SU-DHL-6 (cell line): Measurements from ENCODE around the gene ESR1.

Experiments
- H2AFZ ChIP-seq: fragments of 200-600 bp; sonication (generic); 2 replicates; pipeline ENCODE4 v1.6.1; 2014; ENCODE audit warnings: low read depth, mild to moderate bottlenecking, moderate library complexity, mixed read lengths, antibody characterized with exemption, low read length; ENCODE audit not compliant: severe bottlenecking
- H3F3A ChIP-seq: fragments of 200-600 bp; shearing (Covaris generic); 2 replicates; pipeline ENCODE4 v1.6.0; 2016; ENCODE audit warnings: antibody characterized with exemption, mild to moderate bottlenecking; ENCODE audit not compliant: insufficient read depth
- H3K27ac ChIP-seq: fragments of 200-600 bp; sonication (generic); 2 replicates; pipeline ENCODE4 v1.5.1; 2016; ENCODE audit warnings: low read depth, mild to moderate bottlenecking, low read length, moderate library complexity, mixed read lengths
- H3K27me3 ChIP-seq: fragments of 200-600 bp; sonication (generic), shearing (Covaris generic); 2 replicates; pipeline ENCODE4 v1.6.0; 2014; ENCODE audit warnings: mild to moderate bottlenecking, low read length
- H3K36me3 ChIP-seq: fragments of 200-600 bp; sonication (generic); 2 replicates; pipeline ENCODE4 v1.6.1; 2014; ENCODE audit warnings: mild to moderate bottlenecking, low read length, mixed read lengths
- H3K4me2 ChIP-seq: fragments of 300-600, 200-600 bp; shearing (Covaris generic), sonication (generic); 2 replicates; pipeline ENCODE4 v1.6.0; 2014; ENCODE audit warnings: low read length, low read depth, mild to moderate bottlenecking; ENCODE audit not compliant: poor library complexity, severe bottlenecking
- H3K4me3 ChIP-seq: fragments of 200-600 bp; sonication (generic); 2 replicates; pipeline ENCODE4 v1.5.1; 2014; ENCODE audit warnings: antibody characterized with exemption, low read length, mild to moderate bottlenecking, mixed read lengths; ENCODE audit not compliant: insufficient read depth, poor library complexity, severe bottlenecking
- H3K79me2 ChIP-seq: fragments of 200-600 bp; sonication (generic); 2 replicates; pipeline ENCODE4 v1.6.1; 2014; ENCODE audit warnings: mild to moderate bottlenecking, low read length, moderate library complexity; ENCODE audit not compliant: insufficient read depth
- H3K9ac ChIP-seq: fragments of 200-600 bp; sonication (generic); 2 replicates; pipeline ENCODE4 v1.7.0; 2014; ENCODE audit warnings: mild to moderate bottlenecking, low read length
- H3K9me2 ChIP-seq: fragments of 200-600 bp; sonication (generic); replicated peaks from 2 replicates; pipeline ENCODE4 v1.6.1; 2014; ENCODE audit warnings: low read length; ENCODE audit not compliant: insufficient read depth
- H3K9me3 ChIP-seq: fragments of 200-600 bp; sonication (generic); 2 replicates; pipeline ENCODE4 v1.6.1; 2014; ENCODE audit warnings: low read length, mixed read lengths; ENCODE audit not compliant: insufficient read depth
- H4K20me1 ChIP-seq: fragments of 200-600 bp; sonication (generic); 2 replicates; pipeline ENCODE4 v1.6.1; 2014; ENCODE audit warnings: low read depth, mild to moderate bottlenecking, antibody characterized with exemption, low read length, moderate library complexity, mixed read lengths
- CTCF ChIP-seq: fragments of 200-600 bp; sonication (generic); IDR thresholded peaks from one replicate; pipeline ENCODE4 v1.5.1; 2017; ENCODE audit warnings: antibody characterized with exemption, mild to moderate bottlenecking, low read length, moderate library complexity; ENCODE audit not compliant: insufficient read depth, poor library complexity, severe bottlenecking
- EZH2phosphoT487 ChIP-seq: fragments of 200-600 bp; sonication (generic), shearing (Covaris generic); conservative IDR thresholded peaks from 2 replicates; pipeline ENCODE4 v1.6.1; 2018; ENCODE audit warnings: mild to moderate bottlenecking, antibody characterized with exemption, low read length, moderate library complexity, mixed read lengths

The ESR1 gene

GRCh38 chr6:152094992-152095592 lies 287.6 kb downstream of the ESR1 start:
- Histone ChIP-seq H3K9me2 (no peaks in the 10 kb centered on the region), H3K9me3 (no peaks in the 10 kb centered on the region), H3K9ac (no peak overlapping the region), H3K36me3 (no peaks in the 10 kb centered on the region), H3K4me3 (no peak overlapping the region), H3F3A (no peaks in the 10 kb centered on the region), H4K20me1 (no peaks in the 10 kb centered on the region), H3K79me2 (no peaks in the 10 kb centered on the region), H2AFZ (no peak overlapping the region), H3K27me3 (no peaks in the 10 kb centered on the region), H3K27ac (no peak overlapping the region), H3K4me2 (no peak overlapping the region)
- TF ChIP-seq EZH2phosphoT487 (no peak), CTCF (no peak)

- Histone ChIP-seq H3K79me2 (no peaks in the 10 kb centered on the region), H3K36me3 (no peaks in the 10 kb centered on the region), H3F3A (no peaks in the 10 kb centered on the region), H3K4me3 (no peak overlapping the region), H3K9me3 (no peaks in the 10 kb centered on the region), H3K4me2 (no peak overlapping the region), H3K9me2 (no peaks in the 10 kb centered on the region), H2AFZ (no peak overlapping the region), H3K9ac (no peak overlapping the region), H3K27me3 (no peaks in the 10 kb centered on the region), H4K20me1 (no peaks in the 10 kb centered on the region), H3K27ac (no peak overlapping the region)
- TF ChIP-seq EZH2phosphoT487 (no peak), CTCF (no peak)
These were observed 289.5 kb downstream of the ESR1 start for GRCh38 chr6:152096863-152097496.

- no peaks in the 10 kb centered on the region for H3K79me2 ChIP-seq
- no peak overlapping the region for H3K9ac ChIP-seq
- no peaks in the 10 kb centered on the region for H3K27me3 ChIP-seq
- no peak overlapping the region for H3K27ac ChIP-seq
- H3F3A ChIP-seq = no peaks in the 10 kb centered on the region
- H3K4me2 ChIP-seq = no peak overlapping the region
- TF ChIP-seq EZH2phosphoT487 (no peak), CTCF (no peak)
- H3K9me3 ChIP-seq = no peaks in the 10 kb centered on the region
- H2AFZ ChIP-seq = no peak overlapping the region
- H3K9me2 ChIP-seq = no peaks in the 10 kb centered on the region
- no peaks in the 10 kb centered on the region for H3K36me3 ChIP-seq
- H3K4me3 ChIP-seq = no peak overlapping the region
- no peaks in the 10 kb centered on the region for H4K20me1 ChIP-seq
These were observed 291.2 kb downstream of the ESR1 start for GRCh38 chr6:152098683-152099082.
